Measurements from ENCODE around the gene PGAM1.

- TF ChIP-seq CTCF (IDR thresholded peaks at IDR 0.05 in 2 of 3, conservative IDR thresholded peaks at IDR 0.05 in 1 of 3; ENCODE audit: borderline replicate concordance in 1 of 3, insufficient read depth in 1 of 3, low read depth in 2 of 3, low read length in 2 of 3) (no peak), POLR2A (IDR thresholded peaks at IDR 0.05; ENCODE audit: borderline replicate concordance, extremely low read depth, insufficient read depth, insufficient read length) (no peak), TCF7L2 (IDR thresholded peaks at IDR 0.05; ENCODE audit: borderline replicate concordance, extremely low read depth, insufficient read depth, insufficient read length) (no peak), ZBTB33 (IDR thresholded peaks at IDR 0.05; ENCODE audit: extremely low read depth, insufficient replicate concordance, low read length) (no peak)
These were observed 17.4 kb upstream of the PGAM1 start for GRCh38 chr10:97408496-97408992.
